HG02588 (cell line): ENCODE data around the gene PTPN22.

Source experiments
- ATAC-seq: cut with Tn5 transposase; IDR thresholded peaks from one replicate; pipeline ENCODE4 v1.9.1; 2021; ENCODE audit warnings: mild to moderate bottlenecking, moderate library complexity; ENCODE audit not compliant: unreplicated experiment

PTPN22 gene

DNA sequence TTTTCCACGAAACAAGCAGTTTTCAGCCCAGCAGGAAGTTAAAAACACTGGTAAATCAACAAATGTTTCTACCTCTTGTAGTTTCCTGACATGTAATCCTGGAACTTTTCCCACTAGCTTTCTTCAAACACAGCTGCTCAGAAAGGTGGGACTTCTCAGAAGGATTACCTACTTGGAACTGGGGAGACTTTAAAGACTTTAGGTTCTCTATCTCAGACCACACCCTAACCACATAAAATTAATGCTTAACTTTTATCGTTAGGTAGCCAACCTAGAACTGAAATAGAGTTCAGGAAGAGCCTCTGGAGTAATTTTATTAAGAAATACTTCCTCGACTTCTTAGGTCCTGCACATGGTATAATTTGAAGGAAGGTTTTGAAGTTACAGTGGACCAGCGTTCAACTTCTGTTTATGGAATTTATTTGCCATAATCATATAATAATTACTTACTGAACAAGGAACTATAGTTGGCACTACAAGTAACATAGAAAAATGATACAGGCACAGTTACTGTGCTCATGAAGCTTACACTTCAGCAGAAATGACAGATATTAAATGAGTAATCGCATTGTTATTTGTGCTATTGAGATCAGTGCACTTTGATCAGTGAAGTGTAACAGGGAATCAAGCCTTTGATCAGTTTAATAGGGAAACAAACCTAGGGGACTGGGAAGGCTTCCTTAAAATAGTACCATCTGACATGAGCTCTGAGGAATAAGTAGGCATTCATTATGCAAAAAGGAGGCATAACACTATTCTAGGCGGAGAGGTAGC, 16.1 kb upstream of the PTPN22 start, which contains the start of gene BCL2L15:
Gene BCL2L15, minus strand, starts transcription at position 180 of the 774 bp plus-strand sequence. CDS start 206 bp downstream, outside the sequence.
- no peak for ATAC-seq

DNA sequence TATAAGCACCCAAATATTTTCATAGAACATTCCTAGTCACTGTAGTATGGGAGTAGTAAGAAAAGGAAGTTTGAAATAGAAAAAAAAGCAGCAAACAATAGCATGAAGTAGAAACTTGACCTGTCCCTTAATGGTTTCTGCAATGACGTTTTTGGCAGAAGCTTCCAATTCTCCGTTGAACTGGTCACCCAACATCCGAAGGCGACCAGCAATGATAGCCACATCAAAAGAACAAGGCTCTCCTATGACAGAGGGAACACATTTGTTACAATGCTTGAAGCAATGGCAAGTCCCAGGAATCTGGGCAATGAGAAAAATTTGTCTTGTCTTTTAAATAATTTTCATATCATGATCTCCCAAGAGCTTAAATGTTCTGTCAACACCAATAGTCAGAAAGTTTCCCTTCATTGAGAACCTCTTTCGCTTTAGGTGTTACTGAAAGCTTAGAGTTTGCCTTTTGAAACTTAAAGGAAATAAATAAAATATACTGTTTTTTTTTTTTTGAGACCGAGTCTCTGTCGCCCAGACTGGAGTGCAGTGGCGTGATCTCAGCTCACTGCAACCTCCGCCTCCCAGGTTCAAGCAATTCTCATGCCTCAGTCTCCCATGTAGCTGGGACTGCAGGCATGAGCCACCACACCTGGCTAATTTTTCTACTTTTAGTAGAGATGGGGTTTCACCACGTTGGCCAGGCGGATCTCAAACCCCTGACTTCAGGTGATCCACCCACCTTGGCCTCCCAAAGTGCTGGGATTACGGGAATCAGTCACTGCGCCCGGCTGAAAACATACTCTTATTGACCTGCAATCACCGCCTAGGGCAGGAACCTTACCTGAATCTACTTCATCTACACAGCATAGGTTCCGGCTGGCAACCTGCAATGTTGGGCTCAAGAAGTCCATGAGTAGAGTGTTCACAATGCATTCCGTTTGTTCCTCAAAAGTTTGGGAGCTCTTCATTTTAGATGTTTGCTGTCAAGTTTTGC, 15.2 kb upstream of the PTPN22 start:
- no peak for ATAC-seq

DNA sequence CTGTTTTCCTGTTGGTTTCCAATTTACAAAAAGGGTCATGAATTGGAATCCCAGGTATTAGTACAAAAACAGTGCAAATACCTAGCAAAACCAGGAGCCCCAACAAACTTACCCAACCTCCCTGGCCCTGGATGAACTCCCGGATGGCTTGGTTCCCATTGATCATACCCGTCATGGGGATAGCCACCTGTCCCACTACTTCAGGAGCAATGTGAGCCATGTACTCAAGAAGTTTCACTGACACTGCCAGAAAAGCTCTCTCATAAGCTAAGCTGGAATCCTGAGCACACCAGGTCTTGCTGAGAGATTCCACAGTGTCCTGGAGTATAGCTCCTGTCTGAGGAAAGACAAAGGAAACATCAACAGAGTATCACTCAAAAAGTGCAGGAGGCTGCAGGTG, 10.1 kb upstream of the PTPN22 start:
- ATAC-seq = no peak

DNA sequence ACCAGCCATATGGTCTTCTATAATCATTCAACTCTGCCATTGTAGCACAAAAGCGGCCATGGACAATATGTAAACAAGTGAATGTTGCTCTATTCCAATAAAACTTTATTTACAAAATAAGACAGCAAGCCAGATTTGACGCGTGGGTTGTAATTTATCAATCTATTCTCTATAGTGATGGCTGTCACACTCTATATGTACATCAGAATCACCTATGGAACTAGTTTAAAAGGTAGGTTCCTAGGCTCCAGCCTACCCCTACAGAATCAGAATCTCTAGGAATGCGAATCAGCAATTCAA, 8.2 kb upstream of the PTPN22 start:
- no peak for ATAC-seq

DNA sequence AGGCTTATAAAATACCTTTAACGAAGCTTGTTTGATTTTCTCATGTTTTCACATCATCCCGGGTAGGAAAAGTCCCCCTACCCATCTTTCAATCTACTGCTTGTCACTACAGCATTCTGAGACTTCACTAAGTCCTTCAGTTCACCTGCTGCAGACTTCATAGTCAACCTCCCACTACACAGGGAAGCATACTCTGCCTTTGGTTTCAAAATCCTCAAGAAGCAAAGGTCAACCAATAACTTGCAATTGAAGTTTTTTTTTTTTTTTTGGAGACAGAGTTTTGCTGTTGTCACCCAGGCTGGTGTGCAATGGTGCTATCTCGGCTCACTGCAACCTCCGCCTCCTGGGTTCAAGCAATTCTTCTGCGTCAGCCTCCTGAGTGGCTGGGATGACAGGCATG, 4.7 kb upstream of the PTPN22 start:
- ATAC-seq = no peak

DNA sequence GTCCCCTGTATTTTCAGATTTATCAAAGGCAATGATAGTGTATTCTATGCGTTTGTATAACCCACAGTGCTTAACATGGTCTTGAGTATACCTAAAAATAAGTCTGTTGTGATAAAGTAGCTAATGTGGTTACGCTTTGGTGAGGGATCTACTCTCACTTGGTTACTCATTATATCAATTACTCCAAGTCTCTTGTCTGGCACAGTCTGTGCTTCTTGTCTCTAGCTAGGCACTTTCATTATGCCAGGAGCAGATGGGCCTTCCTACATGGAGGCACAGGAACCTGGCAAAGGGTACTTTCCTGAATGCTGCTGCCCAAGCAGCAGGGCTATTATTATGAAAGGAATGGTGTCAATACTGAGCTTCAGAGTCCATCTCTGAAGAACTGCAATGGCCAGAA, 4.2 kb upstream of the PTPN22 start:
- ATAC-seq = peak; percentile 31

DNA sequence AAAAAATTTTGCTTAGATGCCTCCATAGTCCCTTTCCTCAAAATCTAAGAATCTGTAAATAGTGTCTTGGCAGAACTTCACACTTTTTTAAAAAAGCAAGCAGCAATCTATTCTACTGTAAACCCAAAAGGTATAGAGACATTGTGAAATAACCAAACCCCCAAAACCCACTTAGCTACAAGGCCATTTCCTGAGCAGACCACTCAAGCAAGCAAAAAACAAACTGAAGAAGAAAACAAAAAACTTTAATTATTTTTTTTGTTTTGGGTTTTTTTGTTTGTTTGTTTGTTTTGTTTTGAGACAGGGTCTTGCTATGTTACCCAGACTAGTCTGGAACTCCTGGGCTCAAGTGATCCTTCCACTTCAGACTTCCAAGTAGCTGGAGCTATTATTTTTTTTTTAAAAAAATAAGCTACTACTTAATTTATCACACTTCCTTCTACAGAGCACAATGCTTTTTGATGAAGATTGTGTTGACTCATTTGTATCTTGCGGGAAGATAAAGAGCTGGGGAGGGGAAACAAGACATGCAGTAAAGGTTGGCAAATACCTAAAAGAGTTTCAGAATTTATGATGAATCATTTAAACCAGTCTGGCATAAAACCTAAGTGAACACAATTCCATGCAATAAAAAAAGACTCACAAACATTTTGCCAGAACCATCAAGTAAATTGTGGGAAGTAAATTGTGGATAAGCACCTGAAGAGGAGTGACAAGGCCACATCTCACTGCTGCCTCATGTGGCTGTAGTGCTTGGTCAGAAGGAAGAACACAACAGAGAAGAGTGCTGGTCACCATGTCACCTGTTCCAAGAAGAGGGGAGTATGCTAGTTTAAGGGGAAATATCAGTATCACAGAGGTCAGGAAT, 2.7 kb upstream of the PTPN22 start:
- peak; percentile 36 for ATAC-seq

DNA sequence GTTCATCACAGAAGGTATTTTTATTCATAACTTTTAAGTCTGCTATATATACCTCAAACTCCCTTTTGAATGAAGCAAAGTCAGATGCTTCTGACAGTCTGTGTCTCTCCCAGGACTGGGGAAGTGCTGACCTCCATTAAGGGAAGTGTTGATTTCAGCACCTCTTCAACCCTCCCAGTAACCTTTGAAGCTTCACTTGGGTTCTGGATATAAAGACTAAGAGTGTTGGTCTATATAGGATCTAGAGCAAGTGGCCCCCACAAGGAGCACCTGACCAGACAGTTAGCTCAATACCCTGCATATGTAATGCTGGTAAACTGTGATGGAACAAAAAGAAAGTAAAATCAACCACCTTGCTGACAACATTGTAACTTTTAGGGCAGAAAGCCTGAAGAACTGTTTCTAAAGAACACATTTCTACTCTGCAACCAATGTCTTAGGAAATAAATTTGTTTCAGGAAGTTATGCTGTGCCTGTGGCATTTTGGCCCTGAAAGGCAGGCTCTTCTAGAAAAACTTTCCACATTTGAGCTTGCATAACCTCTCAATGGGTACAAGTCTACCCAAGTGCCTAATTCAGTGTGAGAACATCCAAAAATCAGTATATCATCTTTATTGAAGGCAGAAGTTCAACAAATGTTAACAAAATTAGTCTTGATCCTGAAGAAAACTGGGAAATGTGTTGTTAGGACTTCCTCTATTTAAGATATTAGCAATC, 865 bp upstream of the PTPN22 start:
- peak; percentile 16 for ATAC-seq

DNA sequence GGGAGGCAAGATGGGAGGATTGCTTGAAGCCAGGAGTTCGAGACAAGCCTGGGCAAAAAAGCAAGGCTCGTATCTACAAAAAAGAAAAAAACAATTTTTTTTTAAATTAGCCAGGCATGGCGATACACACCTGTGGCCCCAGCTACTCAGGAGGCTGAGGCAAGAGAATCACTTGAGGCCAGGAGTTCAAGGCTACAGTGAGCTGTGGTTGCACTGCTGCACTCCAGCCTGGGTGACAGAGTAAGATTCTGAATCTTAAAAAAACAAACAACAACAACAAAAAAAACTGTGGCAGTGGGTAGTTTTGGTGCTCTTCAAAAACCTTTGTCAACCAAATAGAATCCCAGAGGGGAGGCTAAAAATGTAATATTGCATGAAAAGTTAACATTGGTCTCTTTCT, 734 bp downstream of the PTPN22 start:
- no peak for ATAC-seq

DNA sequence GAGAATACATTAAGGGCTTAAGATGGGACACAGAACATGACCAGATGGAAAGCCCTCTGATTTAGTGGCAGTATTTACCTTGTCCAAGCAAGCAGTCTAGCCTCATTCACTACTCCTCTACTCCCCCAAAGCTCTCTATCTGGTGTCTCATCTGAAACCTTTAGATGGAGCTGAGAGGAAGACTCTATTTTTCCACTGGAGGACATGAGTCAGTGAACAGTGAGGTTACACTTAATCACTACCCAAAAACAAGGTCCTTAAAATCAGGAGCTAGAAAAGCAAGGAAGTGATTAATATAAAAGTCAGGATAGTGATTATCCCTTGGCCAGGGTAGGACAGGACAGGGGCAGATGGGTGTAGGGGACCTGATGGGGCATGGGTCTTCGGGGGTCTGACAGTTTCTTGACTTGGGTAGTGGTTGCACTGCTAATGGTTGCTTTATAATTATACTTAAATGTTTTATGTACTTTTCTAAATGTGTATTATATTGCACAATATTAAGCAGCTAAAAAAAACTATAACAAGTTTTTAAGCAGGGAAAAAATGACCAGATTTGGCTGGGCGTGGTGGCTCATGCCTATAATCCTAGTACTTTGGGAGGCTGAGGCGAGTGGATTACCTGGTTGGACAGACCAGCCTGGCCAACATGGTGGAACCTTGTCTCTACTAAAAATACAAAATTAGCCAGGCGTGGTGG, 3.0 kb downstream of the PTPN22 start:
- no peak for ATAC-seq

DNA sequence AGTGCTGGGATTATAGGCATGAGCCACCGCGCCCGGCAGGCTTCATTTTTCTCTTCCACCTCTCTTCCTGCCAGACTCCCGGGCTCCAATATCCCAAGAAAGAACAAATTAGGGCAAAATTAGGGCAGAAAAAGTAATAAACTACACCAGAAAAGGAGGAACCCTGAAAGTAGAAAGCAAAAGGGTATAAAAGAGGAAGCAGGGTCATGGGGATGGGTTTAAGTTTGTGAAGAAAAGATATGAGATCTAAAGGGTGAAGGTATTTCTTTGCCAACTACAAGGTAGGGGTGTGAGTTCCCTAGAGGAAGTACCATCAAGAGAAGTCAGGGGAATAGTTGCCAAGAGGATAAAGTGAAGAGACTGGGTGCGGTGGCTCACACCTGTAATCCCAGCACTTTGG, 9.9 kb downstream of the PTPN22 start:
- ATAC-seq = no peak

DNA sequence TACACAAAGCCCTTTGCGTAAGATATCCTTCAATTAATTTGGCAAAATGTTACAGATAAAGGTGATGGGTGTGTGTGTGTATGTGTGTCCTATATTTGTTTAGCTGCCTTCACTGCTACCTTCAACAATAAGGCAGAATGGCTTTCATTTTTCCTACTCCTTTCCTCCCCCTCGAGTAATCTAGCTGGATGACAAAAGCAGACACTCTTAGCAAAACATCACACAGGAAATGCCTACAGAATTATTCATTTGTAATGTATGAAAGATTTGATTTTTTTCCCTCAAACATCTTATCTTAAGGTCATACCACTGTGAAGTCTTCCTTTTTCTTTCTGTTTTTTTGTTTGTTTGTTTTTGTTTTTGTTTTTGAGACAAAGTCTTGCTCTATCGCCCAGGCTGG, 10.6 kb downstream of the PTPN22 start:
- ATAC-seq = no peak

DNA sequence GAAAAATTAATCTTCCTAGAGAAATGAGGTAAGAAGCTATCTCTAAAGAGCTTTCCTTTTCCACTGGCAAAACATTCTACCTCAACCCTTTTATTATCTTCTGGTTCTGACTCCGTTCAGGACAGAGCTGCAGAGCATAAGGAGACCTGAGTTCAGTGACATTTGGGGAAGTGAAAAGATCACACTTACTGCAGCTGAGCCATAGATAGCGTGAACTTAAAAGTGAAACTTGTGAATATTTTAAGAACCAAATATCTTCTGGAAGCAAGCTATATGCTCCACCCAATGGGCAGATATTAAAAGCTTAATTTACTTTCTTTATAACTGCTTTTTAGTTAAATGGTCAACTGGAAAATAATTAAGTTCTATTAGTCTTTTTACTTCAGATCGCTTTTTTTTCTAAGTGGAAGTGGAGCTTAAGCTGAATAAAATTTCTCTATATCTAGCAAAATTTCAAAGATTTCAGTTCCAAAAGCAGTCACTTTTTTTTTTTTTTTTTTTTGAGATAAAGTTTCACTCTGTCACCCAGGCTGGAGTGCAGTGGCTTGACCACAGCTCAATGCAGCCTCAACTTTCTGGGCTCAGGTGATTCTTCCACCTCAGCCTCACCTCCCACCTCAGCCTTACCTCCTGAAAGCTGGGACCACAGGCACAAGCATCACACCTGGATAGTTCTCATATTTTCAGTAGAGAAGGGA, 11.9 kb downstream of the PTPN22 start:
- ATAC-seq = peak; percentile 92

DNA sequence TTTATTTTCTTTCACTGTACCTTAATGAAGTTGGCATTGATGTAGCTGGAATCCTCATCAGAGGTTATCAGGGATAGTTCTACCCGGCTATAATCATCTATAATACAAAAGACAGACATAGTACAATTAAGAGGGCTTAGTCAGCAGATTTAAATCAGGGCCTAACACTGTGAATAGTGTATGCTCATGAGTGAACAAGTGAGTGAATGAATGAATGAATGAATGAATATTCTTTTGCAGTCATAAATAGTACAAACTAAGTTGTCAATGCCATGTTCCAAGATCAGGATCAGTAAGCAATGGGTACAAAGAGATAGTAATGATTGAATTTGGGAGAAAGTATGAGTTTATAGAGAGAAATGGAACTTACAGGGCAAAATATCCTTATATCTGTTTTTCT, 12.5 kb downstream of the PTPN22 start:
- ATAC-seq = no peak

DNA sequence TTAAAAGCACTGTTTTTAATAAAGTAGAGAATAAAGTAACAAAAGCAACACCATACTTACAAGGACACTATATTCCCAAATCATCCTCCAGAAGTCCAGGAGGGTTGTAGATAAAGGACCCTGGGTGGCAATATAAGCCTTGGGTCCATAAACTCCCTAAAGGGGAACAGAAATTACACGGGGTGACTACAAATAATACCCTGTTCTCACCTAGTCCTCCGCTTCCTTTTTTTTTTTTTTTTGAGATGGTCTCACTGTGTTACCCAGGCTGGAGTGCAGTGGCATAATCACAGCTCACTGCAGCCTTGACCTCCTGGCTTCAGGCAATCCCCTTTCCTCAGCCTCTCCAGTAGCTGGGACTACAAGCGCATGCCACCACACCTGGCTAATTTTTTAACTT, 13.1 kb downstream of the PTPN22 start:
- no peak for ATAC-seq

DNA sequence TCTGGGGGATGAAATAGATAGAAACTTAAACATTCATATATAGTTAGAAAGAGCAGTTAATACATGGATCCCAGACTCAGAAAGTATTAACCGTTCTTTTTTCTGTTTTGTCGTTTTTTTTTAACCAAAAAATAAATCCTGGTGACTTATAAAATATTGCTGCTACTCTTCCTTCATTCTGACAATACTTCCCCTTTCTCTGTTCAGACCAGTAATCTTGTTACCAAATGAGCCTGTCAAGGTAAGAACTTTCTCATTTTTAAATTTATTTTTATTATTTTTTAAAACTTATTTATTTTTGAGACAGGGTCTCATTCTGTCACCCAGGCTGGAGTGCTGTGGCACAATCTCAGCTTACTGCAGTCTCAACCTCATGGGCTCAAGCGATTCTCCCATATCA, 13.7 kb downstream of the PTPN22 start:
- no peak for ATAC-seq

DNA sequence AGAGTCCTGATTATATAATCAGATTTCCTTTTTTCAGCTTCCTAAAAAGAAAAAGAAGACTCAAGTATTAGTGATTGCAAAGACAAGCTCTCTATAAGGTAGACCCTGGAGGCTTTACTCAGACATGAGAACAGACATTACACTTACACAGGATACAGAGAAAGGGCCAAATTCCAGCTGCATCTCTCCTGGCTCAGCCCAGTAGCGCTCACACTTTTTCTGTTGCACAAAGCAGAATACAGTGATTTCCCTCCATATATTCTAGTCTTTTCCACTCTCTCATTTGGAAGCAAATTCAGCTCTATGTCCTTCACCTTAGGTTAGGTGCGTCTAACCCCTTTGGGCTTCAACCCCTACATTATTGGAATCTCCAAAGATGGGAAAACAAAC, 15.1 kb downstream of the PTPN22 start:
- ATAC-seq = no peak

DNA sequence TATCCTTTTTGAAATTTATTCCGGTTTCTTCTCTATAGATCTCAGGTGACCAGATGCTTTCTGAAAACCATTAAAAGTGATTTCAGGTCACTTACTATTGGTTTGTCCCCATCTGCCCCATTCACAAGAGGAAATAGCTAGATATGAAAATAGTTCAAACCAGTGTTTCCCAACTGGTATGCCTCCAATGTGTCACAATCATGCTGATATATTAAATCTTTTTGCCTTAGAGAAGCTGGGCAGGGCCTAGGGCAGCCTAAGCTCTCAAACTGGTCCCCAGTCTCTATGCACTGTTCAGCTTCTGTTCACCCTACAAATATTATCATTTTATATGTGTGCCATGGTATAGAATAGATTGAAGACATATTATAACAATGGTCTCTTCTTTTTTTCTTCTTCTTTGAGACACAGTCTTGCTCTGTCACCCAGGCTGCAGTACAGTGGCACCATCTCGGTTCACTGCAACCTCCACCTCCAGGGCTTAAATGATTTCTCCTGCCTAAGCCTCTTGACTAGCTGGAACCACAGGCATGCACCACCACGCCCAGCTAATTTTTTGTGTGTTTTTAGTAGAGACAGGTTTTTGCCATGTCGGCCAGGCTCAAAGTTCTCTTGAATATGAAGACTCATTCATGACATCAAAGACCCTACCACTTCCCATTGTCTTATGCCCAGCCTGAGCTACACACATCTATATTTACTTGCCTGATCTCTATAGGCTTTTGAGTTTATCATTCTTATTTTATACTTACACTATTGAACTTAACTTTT, 15.7 kb downstream of the PTPN22 start:
- ATAC-seq = no peak

DNA sequence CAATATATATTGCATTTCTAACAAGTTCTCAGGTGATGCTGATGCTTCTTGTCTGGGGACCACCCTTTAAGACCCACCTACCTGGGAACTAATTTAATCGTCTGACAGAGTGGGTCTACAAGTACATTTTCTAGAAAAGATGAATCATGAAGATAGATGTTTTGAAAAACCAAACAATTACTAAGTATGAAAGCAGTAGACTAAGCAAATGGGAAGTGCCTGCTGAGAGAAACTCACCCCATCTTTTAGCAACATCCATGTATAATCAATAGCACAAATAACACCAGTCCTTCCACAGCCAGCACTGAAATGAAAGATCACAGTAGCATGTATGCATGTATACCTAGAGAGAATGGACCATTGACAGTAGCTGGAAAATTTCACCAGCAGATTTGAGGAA, 17.3 kb downstream of the PTPN22 start:
- ATAC-seq = no peak
